ENCODE results near the gene RASSF7. TPM values are rescaled to one million over a fixed set of nuclear protein-coding genes. Genes with fewer than 3 reads are reported as not detected.

RASSF7 gene
- polyA plus RNA-seq, 2 of the 4 experiments (the other 2 are of a cell fraction): 18.4 to 30.7 TPM

GRCh38 chr11:613369-613968 lies 52.7 kb downstream of the RASSF7 start (continued):
- TF ChIP-seq RFX5 (IDR thresholded peaks at IDR 0.05) (no peak), PHF8 (IDR thresholded peaks at IDR 0.05; ENCODE audit: borderline replicate concordance, low read depth) (no peak)

Small RNA genes lying within 50 kb of the gene (small RNA-seq; reads per million reads assigned to genes)
- gene MIR210: 5.8 to 376 (median 242) reads per million in 6 experiments

Other genes with a start within 250 kb of the RASSF7 start
- 1.7 and 2.4 TPM in 2 replicates for gene IFITM1, start 246.9 kb upstream of the RASSF7 start, polyA plus RNA-seq (2011; rRNA removed)
- gene IFITM1, start 246.9 kb upstream of the RASSF7 start, polyA plus RNA-seq (2017; fragmentation: RNase III; extraction: RNeasy Plus Mini Kit Qiagen cat#74134 plus additional on column Dnase treatment): 0.14 to 0.16 TPM in 2 of 3 replicates, not detected in the other
- gene IFITM3, start 240.1 kb upstream of the RASSF7 start, polyA plus RNA-seq (2011; rRNA removed): 8.6 and 10.8 TPM in 2 replicates
- gene IFITM3, start 240.1 kb upstream of the RASSF7 start, polyA plus RNA-seq (2017; fragmentation: RNase III; extraction: RNeasy Plus Mini Kit Qiagen cat#74134 plus additional on column Dnase treatment): 8.3 to 13.5 TPM (median 11.3 TPM) in 3 replicates
- 5.1 and 5.3 TPM in 2 replicates for gene B4GALNT4, start 191.5 kb upstream of the RASSF7 start, polyA plus RNA-seq (2011; rRNA removed)
- 20.4 to 28.0 TPM (median 27.5 TPM) in 3 replicates for gene B4GALNT4, start 191.5 kb upstream of the RASSF7 start, polyA plus RNA-seq (2017; fragmentation: RNase III; extraction: RNeasy Plus Mini Kit Qiagen cat#74134 plus additional on column Dnase treatment)
- 12.1 and 13.9 TPM in 2 replicates for gene PKP3, start 166.8 kb upstream of the RASSF7 start, polyA plus RNA-seq (2011; rRNA removed)
- gene PKP3, start 166.8 kb upstream of the RASSF7 start, polyA plus RNA-seq (2017; fragmentation: RNase III; extraction: RNeasy Plus Mini Kit Qiagen cat#74134 plus additional on column Dnase treatment): 22.3 to 25.9 TPM (median 23.4 TPM) in 3 replicates
- gene SIGIRR, start 146.0 kb upstream of the RASSF7 start, polyA plus RNA-seq (2011; rRNA removed): 27.7 and 27.8 TPM in 2 replicates
- gene SIGIRR, start 146.0 kb upstream of the RASSF7 start, polyA plus RNA-seq (2017; fragmentation: RNase III; extraction: RNeasy Plus Mini Kit Qiagen cat#74134 plus additional on column Dnase treatment): 56.6 to 66.4 TPM (median 58.6 TPM) in 3 replicates
- gene ANO9, start 119.0 kb upstream of the RASSF7 start, polyA plus RNA-seq (2011; rRNA removed): 0.66 and 0.70 TPM in 2 replicates
- 0.50 to 0.55 TPM (median 0.51 TPM) in 3 replicates for gene ANO9, start 119.0 kb upstream of the RASSF7 start, polyA plus RNA-seq (2017; fragmentation: RNase III; extraction: RNeasy Plus Mini Kit Qiagen cat#74134 plus additional on column Dnase treatment)
- gene PTDSS2, start 110.7 kb upstream of the RASSF7 start, polyA plus RNA-seq (2011; rRNA removed): 23.4 and 28.9 TPM in 2 replicates
- 34.3 to 39.4 TPM (median 38.9 TPM) in 3 replicates for gene PTDSS2, start 110.7 kb upstream of the RASSF7 start, polyA plus RNA-seq (2017; fragmentation: RNase III; extraction: RNeasy Plus Mini Kit Qiagen cat#74134 plus additional on column Dnase treatment)
- 85.8 and 108 TPM in 2 replicates for gene RNH1, start 53.7 kb upstream of the RASSF7 start, polyA plus RNA-seq (2011; rRNA removed)
- 131 to 135 TPM (median 135 TPM) in 3 replicates for gene RNH1, start 53.7 kb upstream of the RASSF7 start, polyA plus RNA-seq (2017; fragmentation: RNase III; extraction: RNeasy Plus Mini Kit Qiagen cat#74134 plus additional on column Dnase treatment)
- 56.3 and 63.3 TPM in 2 replicates for gene HRAS, start 25.4 kb upstream of the RASSF7 start, polyA plus RNA-seq (2011; rRNA removed)
- 86.9 to 96.3 TPM (median 88.2 TPM) in 3 replicates for gene HRAS, start 25.4 kb upstream of the RASSF7 start, polyA plus RNA-seq (2017; fragmentation: RNase III; extraction: RNeasy Plus Mini Kit Qiagen cat#74134 plus additional on column Dnase treatment)
- 0.30 and 0.32 TPM in 2 replicates for gene LRRC56, start 23.4 kb upstream of the RASSF7 start, polyA plus RNA-seq (2011; rRNA removed)
- gene LRRC56, start 23.4 kb upstream of the RASSF7 start, polyA plus RNA-seq (2017; fragmentation: RNase III; extraction: RNeasy Plus Mini Kit Qiagen cat#74134 plus additional on column Dnase treatment): 0.47 to 1.1 TPM (median 1.0 TPM) in 3 replicates
- gene LMNTD2, start 232 bp upstream of the RASSF7 start, polyA plus RNA-seq (2011; rRNA removed): 1.7 and 2.2 TPM in 2 replicates
- gene LMNTD2, start 232 bp upstream of the RASSF7 start, polyA plus RNA-seq (2017; fragmentation: RNase III; extraction: RNeasy Plus Mini Kit Qiagen cat#74134 plus additional on column Dnase treatment): 2.6 to 4.2 TPM (median 3.5 TPM) in 3 replicates
- 8.6 and 10.8 TPM in 2 replicates for gene PHRF1, start 15.5 kb downstream of the RASSF7 start, polyA plus RNA-seq (2011; rRNA removed)
- gene PHRF1, start 15.5 kb downstream of the RASSF7 start, polyA plus RNA-seq (2017; fragmentation: RNase III; extraction: RNeasy Plus Mini Kit Qiagen cat#74134 plus additional on column Dnase treatment): 23.0 to 25.3 TPM (median 23.7 TPM) in 3 replicates
- gene IRF7, start 55.0 kb downstream of the RASSF7 start, polyA plus RNA-seq (2011; rRNA removed): 2.0 TPM in 2 replicates
- gene IRF7, start 55.0 kb downstream of the RASSF7 start, polyA plus RNA-seq (2017; fragmentation: RNase III; extraction: RNeasy Plus Mini Kit Qiagen cat#74134 plus additional on column Dnase treatment): 3.1 to 3.8 TPM (median 3.4 TPM) in 3 replicates
- 0.12 and 0.26 TPM in 2 replicates for gene CDHR5, start 64.0 kb downstream of the RASSF7 start, polyA plus RNA-seq (2011; rRNA removed)
- gene CDHR5, start 64.0 kb downstream of the RASSF7 start, polyA plus RNA-seq (2017; fragmentation: RNase III; extraction: RNeasy Plus Mini Kit Qiagen cat#74134 plus additional on column Dnase treatment): 0.07 to 0.08 TPM (median 0.07 TPM) in 3 replicates
- not detected in 2 replicates for gene SCT, start 66.2 kb downstream of the RASSF7 start, polyA plus RNA-seq (2011; rRNA removed)
- gene SCT, start 66.2 kb downstream of the RASSF7 start, polyA plus RNA-seq (2017; fragmentation: RNase III; extraction: RNeasy Plus Mini Kit Qiagen cat#74134 plus additional on column Dnase treatment): not detected in 3 replicates
- gene DRD4, start 76.3 kb downstream of the RASSF7 start, polyA plus RNA-seq (2011; rRNA removed): not detected in 2 replicates
- gene DRD4, start 76.3 kb downstream of the RASSF7 start, polyA plus RNA-seq (2017; fragmentation: RNase III; extraction: RNeasy Plus Mini Kit Qiagen cat#74134 plus additional on column Dnase treatment): 0.07 to 0.17 TPM in 2 of 3 replicates, not detected in the other
- 16.0 and 17.3 TPM in 2 replicates for gene DEAF1, start 134.3 kb downstream of the RASSF7 start, polyA plus RNA-seq (2011; rRNA removed)
- gene DEAF1, start 134.3 kb downstream of the RASSF7 start, polyA plus RNA-seq (2017; fragmentation: RNase III; extraction: RNeasy Plus Mini Kit Qiagen cat#74134 plus additional on column Dnase treatment): 23.5 to 25.8 TPM (median 24.0 TPM) in 3 replicates
- gene TMEM80, start 134.8 kb downstream of the RASSF7 start, polyA plus RNA-seq (2011; rRNA removed): 15.1 and 15.2 TPM in 2 replicates
- gene TMEM80, start 134.8 kb downstream of the RASSF7 start, polyA plus RNA-seq (2017; fragmentation: RNase III; extraction: RNeasy Plus Mini Kit Qiagen cat#74134 plus additional on column Dnase treatment): 10.2 to 11.2 TPM (median 10.8 TPM) in 3 replicates
- 60.7 and 69.9 TPM in 2 replicates for gene EPS8L2, start 145.3 kb downstream of the RASSF7 start, polyA plus RNA-seq (2011; rRNA removed)
- 144 to 163 TPM (median 154 TPM) in 3 replicates for gene EPS8L2, start 145.3 kb downstream of the RASSF7 start, polyA plus RNA-seq (2017; fragmentation: RNase III; extraction: RNeasy Plus Mini Kit Qiagen cat#74134 plus additional on column Dnase treatment)
- gene TALDO1, start 186.5 kb downstream of the RASSF7 start, polyA plus RNA-seq (2011; rRNA removed): 287 and 296 TPM in 2 replicates
- gene TALDO1, start 186.5 kb downstream of the RASSF7 start, polyA plus RNA-seq (2017; fragmentation: RNase III; extraction: RNeasy Plus Mini Kit Qiagen cat#74134 plus additional on column Dnase treatment): 386 to 392 TPM (median 391 TPM) in 3 replicates
- 14.5 and 16.8 TPM in 2 replicates for gene GATD1, start 216.5 kb downstream of the RASSF7 start, polyA plus RNA-seq (2011; rRNA removed)
- gene GATD1, start 216.5 kb downstream of the RASSF7 start, polyA plus RNA-seq (2017; fragmentation: RNase III; extraction: RNeasy Plus Mini Kit Qiagen cat#74134 plus additional on column Dnase treatment): 41.9 to 43.5 TPM (median 43.1 TPM) in 3 replicates
- not detected in 2 replicates for gene CEND1, start 229.1 kb downstream of the RASSF7 start, polyA plus RNA-seq (2011; rRNA removed)
- gene CEND1, start 229.1 kb downstream of the RASSF7 start, polyA plus RNA-seq (2017; fragmentation: RNase III; extraction: RNeasy Plus Mini Kit Qiagen cat#74134 plus additional on column Dnase treatment): 1.0 to 1.3 TPM (median 1.0 TPM) in 3 replicates
- gene SLC25A22, start 237.3 kb downstream of the RASSF7 start, polyA plus RNA-seq (2011; rRNA removed): 11.6 and 13.5 TPM in 2 replicates
- gene SLC25A22, start 237.3 kb downstream of the RASSF7 start, polyA plus RNA-seq (2017; fragmentation: RNase III; extraction: RNeasy Plus Mini Kit Qiagen cat#74134 plus additional on column Dnase treatment): 18.7 to 21.8 TPM (median 19.5 TPM) in 3 replicates
- gene PIDD1, start 244.3 kb downstream of the RASSF7 start, polyA plus RNA-seq (2011; rRNA removed): 6.3 and 6.5 TPM in 2 replicates
- 15.7 to 19.0 TPM (median 18.9 TPM) in 3 replicates for gene PIDD1, start 244.3 kb downstream of the RASSF7 start, polyA plus RNA-seq (2017; fragmentation: RNase III; extraction: RNeasy Plus Mini Kit Qiagen cat#74134 plus additional on column Dnase treatment)
- gene RPLP2, start 249.0 kb downstream of the RASSF7 start, polyA plus RNA-seq (2011; rRNA removed): 1,346 and 1,493 TPM in 2 replicates
- gene RPLP2, start 249.0 kb downstream of the RASSF7 start, polyA plus RNA-seq (2017; fragmentation: RNase III; extraction: RNeasy Plus Mini Kit Qiagen cat#74134 plus additional on column Dnase treatment): 2,443 to 2,621 TPM (median 2,508 TPM) in 3 replicates